Anterior cingulate cortex (tissue), 58 donors: ENCODE measurements around the gene DVL1.
A peak's percentile ranks its signal among the peaks of the same experiment; 100 is the strongest.

Experiments
- DNase-seq, 58 donors: peaks; one replicate each; lab custom pipeline; 2025; lab: John Stamatoyannopoulos, UW

The DVL1 gene

DNA sequence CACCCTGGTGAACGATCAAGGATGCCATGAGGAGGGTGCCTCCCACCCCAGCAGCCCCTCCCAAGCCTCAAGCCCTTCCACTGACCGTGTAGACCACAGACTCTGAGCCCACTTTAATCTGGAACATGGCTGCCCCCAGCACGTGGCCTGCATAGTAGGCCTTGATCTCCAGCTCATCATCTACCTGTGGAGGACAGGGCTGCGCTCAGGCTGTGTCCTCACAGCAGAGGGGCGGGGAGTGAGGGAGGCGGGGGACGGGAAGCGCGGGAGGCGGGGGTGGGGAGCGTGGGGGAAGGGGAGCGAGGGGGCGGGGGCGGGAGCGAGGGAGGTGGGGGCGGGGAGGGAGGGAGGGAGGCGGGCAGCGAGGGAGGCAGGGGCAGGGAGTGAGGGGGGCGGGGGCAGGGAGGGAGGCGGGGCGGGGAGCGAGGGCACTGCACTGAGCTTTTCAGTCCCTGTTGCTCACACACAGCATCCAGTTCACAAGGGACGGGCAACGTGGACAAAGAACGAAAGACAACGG is 33.7 kb downstream of the DVL1 start:
- DNase-seq: no peak

DNA sequence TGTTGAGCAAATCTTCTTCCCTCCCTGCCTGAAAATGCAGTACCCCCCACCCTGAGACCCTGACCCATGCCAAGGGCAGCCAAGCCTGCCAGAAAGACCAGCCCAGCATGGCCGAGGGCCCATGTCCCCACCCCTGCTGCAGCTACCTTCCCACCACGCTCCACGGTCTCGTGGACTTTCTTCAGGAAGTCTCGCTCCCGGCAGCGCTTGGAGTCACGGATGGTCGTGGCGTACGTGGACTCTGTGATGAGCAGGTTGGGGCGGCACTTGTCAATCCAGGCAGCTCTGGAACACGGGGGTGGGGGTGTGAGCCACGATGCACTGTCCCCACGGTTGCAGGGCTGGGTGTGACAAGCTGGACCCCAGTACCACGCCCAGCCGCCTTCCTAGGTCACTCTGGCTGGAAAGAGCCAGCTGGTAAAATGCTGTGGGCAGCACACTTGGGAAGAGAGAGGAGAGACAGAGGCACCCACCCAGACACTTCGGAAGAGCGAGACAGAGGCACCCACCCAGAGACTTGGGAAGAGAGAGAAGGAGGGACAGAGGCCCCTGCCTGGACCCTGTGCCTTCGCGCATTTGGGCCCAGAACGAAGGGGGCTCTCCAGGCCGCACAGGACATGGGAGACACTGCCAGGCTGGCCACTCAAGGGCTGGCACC is 34.4 kb downstream of the DVL1 start:
- DNase-seq: no peak

- DNase-seq: no peak
Observed at GRCh38 chr1:1314237-1314586, 35.0 kb downstream of the DVL1 start.

DNA sequence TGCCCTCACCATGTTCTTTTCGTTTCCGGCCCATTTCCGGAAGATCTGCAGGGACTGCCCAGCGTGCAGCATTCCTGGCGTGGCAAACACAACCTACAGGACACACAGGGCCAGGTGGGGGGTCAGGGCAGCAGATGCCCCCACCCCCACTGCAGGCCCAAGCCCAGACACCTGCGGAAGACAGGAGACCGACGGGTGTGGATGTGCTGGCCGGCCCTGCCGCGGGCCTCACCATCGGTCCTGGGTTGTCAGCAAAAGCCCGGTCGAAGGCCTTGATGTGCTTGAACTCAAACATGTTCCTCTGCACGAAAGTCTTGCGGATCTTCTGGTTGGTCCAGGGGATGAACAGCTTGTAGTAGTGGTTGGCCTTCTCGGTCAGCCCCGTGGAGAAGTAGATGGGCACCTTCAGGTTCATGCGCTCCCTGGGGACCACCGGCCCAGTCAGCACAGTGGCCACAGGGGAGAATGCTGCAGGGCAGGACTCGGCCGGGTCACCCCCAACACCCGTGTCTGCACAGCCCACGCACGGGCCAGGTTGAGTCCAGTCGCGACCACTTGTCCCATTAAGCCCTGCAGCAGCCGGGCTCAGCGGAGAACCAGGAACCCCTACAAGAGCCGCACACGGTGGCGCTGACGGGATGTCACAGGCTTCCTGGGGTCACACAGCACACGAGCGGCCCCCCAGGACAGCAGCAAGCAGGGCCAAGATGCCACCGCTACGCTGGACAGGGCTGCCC is 35.5 kb downstream of the DVL1 start:
- DNase-seq: no peak

- DNase-seq: no peak
Observed at GRCh38 chr1:1312450-1313314, 36.5 kb downstream of the DVL1 start.

- DNase-seq: no peak
Observed at GRCh38 chr1:1311107-1312104, 37.8 kb downstream of the DVL1 start.

- no peak for DNase-seq
Observed at GRCh38 chr1:1310476-1311053, 38.7 kb downstream of the DVL1 start.

DNA sequence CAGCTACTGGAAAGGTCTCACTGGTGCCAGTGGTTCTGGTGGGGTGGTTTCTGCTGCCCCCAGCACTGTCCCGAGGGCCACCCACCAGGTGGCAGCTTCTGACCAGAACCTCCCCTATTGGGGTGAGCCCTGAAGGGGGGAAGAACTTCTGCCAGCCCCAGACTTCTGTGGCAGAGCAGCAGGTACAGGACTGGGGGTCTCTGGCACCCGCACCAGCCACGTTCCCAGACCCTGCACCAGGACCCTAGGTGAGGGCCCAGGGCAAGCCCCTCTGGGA is 39.2 kb downstream of the DVL1 start:
- no peak for DNase-seq

DNA sequence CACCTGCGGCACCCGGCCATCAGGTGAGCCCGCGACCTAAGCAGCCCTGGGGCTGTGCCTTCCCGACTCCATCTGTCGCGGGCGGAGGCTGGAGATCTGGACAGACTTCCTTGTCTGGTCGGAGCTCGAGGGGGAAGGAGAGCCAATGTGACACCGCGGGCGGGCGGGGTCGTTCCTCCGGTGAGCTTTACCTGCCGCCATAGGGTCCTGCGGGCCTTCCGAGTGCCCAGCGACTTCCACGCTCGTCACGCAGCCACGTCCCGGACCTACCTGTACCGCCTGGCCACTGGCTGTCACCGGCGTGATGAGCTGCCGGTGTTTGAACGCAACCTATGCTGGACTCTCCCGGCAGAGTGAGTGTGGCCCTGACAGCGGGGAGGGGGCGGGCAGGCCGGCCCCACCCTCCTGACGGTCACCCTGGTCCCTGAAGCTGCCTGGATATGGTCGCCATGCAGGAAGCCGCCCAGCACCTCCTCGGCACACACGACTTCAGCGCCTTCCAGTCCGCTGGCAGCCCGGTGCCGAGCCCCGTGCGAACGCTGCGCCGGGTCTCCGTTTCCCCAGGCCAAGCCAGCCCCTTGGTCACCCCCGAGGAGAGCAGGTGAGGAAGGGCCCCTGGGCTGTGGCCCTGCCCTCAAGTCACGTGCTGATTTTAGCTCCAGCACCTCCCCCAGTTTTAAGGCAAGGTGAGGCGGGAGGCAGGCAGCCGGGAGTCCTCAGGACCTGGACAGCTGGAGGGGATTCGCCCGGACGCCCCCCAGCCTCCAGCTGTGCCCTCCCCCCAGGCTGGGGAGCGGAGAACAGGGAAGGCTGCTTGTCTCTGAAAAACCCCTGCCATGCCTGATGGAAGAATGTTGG is 39.7 kb downstream of the DVL1 start:
- no peak for DNase-seq

GRCh38 chr1:1308756-1309250 is 40.4 kb downstream of the DVL1 start:
- no peak for DNase-seq

DNA sequence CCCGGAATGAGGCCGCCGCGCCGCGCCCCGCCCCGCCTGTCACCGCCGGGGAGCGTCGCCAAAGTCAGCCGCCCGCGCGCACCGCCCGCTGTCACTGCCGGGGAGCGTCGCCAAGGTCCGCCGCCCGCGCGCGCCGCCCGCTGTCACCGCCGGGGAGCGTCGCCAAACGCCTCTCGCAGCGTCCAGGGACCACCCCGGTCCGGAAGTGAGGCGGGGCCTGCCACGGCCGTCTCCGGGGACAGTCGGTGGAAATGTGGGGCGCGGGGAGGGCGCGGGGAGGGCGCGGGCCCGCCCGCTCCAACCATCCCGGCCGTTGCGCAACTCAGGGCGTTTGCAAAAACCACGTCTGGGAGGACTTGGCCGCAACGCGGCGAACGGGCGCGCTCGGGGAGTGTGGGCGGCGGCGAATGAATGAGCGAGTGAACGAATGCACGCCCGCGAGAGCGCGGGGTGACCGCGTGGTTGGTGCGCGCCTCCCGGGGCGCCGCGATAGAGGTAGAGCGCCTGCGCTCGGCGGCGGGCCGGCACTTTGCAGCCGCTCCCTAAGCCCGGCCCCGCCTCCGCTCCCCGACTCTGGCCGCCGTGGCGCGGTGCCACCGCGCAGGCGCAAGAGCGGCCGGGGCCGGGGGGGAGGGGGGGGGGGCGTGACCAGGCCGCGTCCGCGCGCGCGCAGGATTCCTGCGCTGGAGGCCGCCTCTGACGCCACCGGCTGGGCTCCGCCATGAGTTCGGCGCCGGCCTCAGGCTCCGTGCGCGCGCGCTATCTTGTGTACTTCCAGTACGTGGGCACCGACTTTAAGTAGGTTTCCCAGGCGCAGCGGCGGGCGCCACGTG is 41.1 kb downstream of the DVL1 start, which contains the start of the genes ACAP3 and PUSL1:
Gene ACAP3 (minus strand): TSS at position 8 of the 833 bp plus-strand sequence. CDS start 115 bp downstream, outside the sequence.
Gene PUSL1 (plus strand): TSS at position 675 of the 833 bp plus-strand sequence. CDS start 47 bp downstream, at position 722.
- DNase-seq: peak in 56 of 58 donors; percentile 78 to 98 (median 90)

DNA sequence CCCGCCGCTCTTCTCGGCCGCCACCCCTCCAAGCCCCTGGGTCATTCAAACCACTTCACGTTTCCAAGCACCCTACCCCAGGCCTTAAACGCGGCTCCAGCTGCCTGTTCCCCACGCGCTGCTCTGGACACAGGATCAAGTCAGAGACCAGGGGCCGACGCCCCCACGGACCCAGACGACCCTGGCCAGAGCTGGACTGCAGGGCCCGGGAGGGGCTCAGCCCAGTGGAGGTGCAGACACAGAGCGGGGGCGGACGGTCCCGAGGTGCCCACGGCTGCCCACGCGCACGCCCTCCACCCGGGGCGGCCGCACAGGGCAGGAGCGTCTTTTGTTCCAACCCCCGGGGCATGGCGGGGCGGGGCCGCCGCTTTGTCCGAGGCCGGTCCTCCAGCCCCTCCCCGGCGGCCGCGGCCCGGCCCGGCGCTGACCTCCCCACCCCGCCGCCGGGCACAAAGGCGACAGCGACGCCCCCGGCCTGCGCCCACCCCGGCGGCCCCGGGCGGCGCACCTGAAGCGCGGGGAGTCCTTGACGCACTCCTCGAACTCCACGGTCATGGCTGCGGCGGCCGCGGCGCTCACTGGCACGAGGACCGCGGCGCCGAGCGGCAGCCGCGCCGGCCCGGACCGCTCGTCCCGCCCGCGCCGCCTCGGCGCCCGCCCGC is 41.8 kb downstream of the DVL1 start:
- peak in 5 of 58 donors; percentile 24 to 63 (median 48) for DNase-seq

GRCh38 chr1:1306661-1307260 is 42.5 kb downstream of the DVL1 start:
- DNase-seq: peak in 7 of 58 donors; percentile 10 to 34 (median 14)

DNA sequence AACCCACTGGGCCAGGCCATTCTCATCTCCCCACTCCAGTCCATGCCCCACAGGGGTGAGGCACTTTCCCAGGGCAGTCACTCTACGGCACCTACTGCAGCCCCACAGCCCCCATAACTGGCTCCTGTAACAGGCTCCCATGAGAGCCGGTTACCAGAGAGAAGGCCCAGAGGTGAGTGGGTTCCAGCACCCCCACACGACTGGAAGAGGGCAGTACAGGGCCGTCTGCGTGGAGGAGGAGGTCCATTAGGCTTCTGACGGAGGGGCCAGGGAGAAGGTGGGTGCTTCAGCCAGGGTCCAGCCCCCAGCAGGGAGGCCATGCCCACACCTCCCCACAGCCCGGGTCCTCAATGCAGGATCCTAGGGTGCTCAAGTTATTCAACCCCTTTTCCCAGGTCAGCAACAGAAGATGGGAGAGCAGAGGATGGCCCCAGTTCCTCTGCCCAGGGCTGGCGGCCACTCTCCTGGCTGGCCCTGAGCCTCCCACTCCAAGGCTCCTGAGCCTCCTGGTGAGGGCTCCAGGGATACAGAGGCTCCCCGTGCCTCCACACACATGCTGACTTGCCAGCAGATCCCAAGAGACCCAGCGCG is 43.1 kb downstream of the DVL1 start:
- peak in 2 of 58 donors; percentile 9 to 20 for DNase-seq

DNA sequence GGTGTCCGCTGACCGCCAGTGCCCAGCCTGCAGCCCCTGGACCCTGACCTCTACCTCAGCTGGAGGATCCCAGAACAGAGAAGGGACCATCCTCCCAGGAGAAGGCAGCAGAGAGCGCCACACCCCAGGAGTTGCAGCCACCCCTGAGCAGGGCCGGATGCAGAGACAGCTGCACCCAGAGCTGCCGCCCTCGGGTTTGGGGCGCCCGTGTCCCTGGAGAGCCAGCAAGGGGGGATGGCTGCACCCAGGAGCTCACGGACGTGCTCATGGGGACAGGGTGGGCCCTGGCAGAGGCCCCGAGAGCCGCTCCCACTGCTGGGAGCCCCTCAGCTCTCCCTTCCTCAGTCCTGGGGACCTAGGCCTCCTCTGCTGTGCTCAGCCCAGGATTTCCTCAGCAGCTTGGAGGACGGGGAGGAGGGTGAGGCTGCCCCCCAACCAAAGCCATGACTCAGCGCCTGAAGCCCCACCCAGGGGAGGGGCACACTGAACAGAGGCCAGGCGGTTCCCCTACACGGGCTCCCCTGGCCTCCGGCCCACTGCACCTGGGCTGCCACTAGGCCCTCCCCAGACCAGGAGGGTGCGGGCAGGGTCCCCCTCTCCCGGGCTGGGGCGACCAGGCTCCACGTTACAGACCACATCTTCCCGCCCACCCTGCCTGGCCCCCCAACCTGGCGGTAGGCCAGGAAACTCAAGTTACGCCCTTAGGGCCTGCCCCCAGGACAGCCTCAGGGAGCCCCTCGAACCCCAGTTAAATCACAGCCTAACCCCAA is 43.7 kb downstream of the DVL1 start:
- peak in 26 of 58 donors; percentile 14 to 71 (median 52) for DNase-seq
